H1 (cell line): Measurements from ENCODE around the gene TOB2. TPM values are rescaled to one million over a fixed set of nuclear protein-coding genes. Genes with fewer than 3 reads are reported as not detected.

Experiments used
- CHD2 ChIP-seq: IDR thresholded peaks from 2 replicates; pipeline ENCODE4 v1.6.1; 2012; ENCODE audit warnings: low read length, improper control_type of control experiment
- EZH2 ChIP-seq: fragments of 200-600 bp; sonication (generic); IDR thresholded peaks from 2 replicates; pipeline ENCODE4 v1.7.1; 2012; ENCODE audit warnings: low read depth, mild to moderate bottlenecking, moderate library complexity, low read length, inconsistent platforms; ENCODE audit not compliant: severe bottlenecking
- GABPA ChIP-seq: IDR thresholded peaks from 2 replicates; pipeline ENCODE4 v1.6.1; 2011; ENCODE audit warnings: mild to moderate bottlenecking, low read length, moderate library complexity, borderline replicate concordance; ENCODE audit not compliant: insufficient read depth
- GTF2F1 ChIP-seq: IDR thresholded peaks from 2 replicates; pipeline ENCODE4 v1.6.1; 2012; ENCODE audit warnings: low read depth, low read length, improper control_type of control experiment, borderline replicate concordance
- RBBP5 ChIP-seq: IDR thresholded peaks from 2 replicates; pipeline ENCODE4 v1.7.1; 2012; ENCODE audit warnings: low read depth, mild to moderate bottlenecking, inconsistent platforms, low read length, moderate library complexity, borderline replicate concordance
- SIRT6 ChIP-seq: IDR thresholded peaks from one replicate; pipeline ENCODE4 v1.7.1; 2012; ENCODE audit warnings: low read length, inconsistent platforms
- TAF1 ChIP-seq: IDR thresholded peaks from 2 replicates; pipeline ENCODE4 v1.6.1; 2011; ENCODE audit warnings: mild to moderate bottlenecking, low read depth, low read length
- TCF12 ChIP-seq: IDR thresholded peaks from 2 replicates; pipeline ENCODE4 v1.6.1; 2011; ENCODE audit warnings: low read depth, mild to moderate bottlenecking, low read length
- polyA plus RNA-seq, 7 experiments: library from polyadenylated mRNA; depleted of rRNA in 3 of 7; stranded (reverse) in 5 of 7; unstranded in 2 of 7; fragments of >200 nt in 5 of 7; fragments of 200-250 nt in 2 of 7; gene quantifications; 1 replicate in 5 of 7; 2 replicates in 1 of 7; 4 replicates in 1 of 7; pipeline versions ENCODE4 v1.2.1 to v1.2.3, GENCODE V29; 2011 to 2013; ENCODE audit warnings: missing spikeins in 2 of 7, mixed read lengths in 2 of 7
- total RNA-seq: library from RNA; stranded (reverse); fragmentation: NEBNext Ultra II Directional; extraction: Animal tissue kit (Norgen Biotek cat#: 25700); gene quantifications from 2 replicates; pipeline ENCODE4 v1.2.1, GENCODE V29; 2021
- TF ChIP-seq, protein P1 (sequence below): fragments of 300-600 bp; sonication (generic); IDR thresholded peaks from 2 replicates; pipeline ENCODE4 v1.7.1; 2012; ENCODE audit warnings: low read length, moderate library complexity, mild to moderate bottlenecking, inconsistent platforms; ENCODE audit not compliant: insufficient replicate concordance
- TF ChIP-seq, protein P2 (sequence below): IDR thresholded peaks from 2 replicates; pipeline ENCODE4 v1.6.1; 2011; ENCODE audit warnings: low read depth, mild to moderate bottlenecking, low read length; ENCODE audit not compliant: insufficient read depth

The TOB2 gene
- total and polyA plus RNA-seq, 2 of the 8 experiments (the other 6 are each of a cell fraction or from before 2014, with no cell fraction given), result 27.0 to 54.1 TPM

DNA sequence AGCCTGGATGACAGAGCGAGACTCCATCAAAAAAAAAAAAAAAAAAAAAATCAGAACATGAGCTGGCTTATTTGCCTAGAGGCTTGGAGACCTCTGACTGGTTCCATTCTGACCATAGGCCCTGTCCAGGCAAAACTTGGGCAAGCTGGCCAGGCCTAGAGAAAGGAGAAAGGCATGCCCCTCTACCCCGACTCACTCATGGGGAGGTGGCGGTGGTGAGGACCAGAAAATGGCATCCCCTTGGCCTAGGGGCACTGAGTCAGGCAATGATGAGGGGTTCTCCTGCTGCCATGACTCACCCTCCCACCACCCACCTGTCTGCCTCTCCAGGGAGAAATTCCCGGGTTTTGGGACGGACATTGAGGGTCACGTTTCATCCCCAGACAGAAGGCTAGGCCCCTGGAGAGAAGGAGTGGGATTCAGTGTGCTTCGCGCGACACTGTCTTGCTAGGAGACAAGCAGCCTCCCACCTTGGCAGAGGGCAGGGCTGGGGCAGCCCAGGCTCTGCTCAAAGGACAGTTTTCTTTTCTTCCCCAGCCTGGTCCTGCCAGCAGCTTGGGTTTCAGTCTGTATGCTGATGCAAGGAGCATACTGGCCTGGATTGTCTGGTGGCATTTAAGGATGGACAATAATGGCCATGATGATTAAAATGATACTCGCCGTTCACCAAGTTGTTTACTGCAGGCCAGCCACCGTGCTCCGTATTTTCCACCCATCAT lies 17.2 kb downstream of the TOB2 start (continued):
- TF ChIP-seq, protein P1, sequence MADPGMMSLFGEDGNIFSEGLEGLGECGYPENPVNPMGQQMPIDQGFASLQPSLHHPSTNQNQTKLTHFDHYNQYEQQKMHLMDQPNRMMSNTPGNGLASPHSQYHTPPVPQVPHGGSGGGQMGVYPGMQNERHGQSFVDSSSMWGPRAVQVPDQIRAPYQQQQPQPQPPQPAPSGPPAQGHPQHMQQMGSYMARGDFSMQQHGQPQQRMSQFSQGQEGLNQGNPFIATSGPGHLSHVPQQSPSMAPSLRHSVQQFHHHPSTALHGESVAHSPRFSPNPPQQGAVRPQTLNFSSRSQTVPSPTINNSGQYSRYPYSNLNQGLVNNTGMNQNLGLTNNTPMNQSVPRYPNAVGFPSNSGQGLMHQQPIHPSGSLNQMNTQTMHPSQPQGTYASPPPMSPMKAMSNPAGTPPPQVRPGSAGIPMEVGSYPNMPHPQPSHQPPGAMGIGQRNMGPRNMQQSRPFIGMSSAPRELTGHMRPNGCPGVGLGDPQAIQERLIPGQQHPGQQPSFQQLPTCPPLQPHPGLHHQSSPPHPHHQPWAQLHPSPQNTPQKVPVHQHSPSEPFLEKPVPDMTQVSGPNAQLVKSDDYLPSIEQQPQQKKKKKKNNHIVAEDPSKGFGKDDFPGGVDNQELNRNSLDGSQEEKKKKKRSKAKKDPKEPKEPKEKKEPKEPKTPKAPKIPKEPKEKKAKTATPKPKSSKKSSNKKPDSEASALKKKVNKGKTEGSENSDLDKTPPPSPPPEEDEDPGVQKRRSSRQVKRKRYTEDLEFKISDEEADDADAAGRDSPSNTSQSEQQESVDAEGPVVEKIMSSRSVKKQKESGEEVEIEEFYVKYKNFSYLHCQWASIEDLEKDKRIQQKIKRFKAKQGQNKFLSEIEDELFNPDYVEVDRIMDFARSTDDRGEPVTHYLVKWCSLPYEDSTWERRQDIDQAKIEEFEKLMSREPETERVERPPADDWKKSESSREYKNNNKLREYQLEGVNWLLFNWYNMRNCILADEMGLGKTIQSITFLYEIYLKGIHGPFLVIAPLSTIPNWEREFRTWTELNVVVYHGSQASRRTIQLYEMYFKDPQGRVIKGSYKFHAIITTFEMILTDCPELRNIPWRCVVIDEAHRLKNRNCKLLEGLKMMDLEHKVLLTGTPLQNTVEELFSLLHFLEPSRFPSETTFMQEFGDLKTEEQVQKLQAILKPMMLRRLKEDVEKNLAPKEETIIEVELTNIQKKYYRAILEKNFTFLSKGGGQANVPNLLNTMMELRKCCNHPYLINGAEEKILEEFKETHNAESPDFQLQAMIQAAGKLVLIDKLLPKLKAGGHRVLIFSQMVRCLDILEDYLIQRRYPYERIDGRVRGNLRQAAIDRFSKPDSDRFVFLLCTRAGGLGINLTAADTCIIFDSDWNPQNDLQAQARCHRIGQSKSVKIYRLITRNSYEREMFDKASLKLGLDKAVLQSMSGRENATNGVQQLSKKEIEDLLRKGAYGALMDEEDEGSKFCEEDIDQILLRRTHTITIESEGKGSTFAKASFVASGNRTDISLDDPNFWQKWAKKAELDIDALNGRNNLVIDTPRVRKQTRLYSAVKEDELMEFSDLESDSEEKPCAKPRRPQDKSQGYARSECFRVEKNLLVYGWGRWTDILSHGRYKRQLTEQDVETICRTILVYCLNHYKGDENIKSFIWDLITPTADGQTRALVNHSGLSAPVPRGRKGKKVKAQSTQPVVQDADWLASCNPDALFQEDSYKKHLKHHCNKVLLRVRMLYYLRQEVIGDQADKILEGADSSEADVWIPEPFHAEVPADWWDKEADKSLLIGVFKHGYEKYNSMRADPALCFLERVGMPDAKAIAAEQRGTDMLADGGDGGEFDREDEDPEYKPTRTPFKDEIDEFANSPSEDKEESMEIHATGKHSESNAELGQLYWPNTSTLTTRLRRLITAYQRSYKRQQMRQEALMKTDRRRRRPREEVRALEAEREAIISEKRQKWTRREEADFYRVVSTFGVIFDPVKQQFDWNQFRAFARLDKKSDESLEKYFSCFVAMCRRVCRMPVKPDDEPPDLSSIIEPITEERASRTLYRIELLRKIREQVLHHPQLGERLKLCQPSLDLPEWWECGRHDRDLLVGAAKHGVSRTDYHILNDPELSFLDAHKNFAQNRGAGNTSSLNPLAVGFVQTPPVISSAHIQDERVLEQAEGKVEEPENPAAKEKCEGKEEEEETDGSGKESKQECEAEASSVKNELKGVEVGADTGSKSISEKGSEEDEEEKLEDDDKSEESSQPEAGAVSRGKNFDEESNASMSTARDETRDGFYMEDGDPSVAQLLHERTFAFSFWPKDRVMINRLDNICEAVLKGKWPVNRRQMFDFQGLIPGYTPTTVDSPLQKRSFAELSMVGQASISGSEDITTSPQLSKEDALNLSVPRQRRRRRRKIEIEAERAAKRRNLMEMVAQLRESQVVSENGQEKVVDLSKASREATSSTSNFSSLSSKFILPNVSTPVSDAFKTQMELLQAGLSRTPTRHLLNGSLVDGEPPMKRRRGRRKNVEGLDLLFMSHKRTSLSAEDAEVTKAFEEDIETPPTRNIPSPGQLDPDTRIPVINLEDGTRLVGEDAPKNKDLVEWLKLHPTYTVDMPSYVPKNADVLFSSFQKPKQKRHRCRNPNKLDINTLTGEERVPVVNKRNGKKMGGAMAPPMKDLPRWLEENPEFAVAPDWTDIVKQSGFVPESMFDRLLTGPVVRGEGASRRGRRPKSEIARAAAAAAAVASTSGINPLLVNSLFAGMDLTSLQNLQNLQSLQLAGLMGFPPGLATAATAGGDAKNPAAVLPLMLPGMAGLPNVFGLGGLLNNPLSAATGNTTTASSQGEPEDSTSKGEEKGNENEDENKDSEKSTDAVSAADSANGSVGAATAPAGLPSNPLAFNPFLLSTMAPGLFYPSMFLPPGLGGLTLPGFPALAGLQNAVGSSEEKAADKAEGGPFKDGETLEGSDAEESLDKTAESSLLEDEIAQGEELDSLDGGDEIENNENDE, result no peak
- TF ChIP-seq, protein P2, sequence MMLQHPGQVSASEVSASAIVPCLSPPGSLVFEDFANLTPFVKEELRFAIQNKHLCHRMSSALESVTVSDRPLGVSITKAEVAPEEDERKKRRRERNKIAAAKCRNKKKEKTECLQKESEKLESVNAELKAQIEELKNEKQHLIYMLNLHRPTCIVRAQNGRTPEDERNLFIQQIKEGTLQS, result no peak
- TF ChIP-seq GTF2F1 (no peak), CHD2 (no peak), GABPA (no peak), TAF1 (no peak), SIRT6 (no peak), TCF12 (no peak), EZH2 (no peak), RBBP5 (no peak)
